HUES64 (cell line): ENCODE data around the gene MAGI1.
"Not testable (repeated sequence)": the region's sequence is repeated elsewhere in the genome, so short reads cannot be mapped to it uniquely, and the experiment has no call there.

ENCODE experiments used
- H3K27ac ChIP-seq: 2 replicates; pipeline ENCODE4 v1.7.0; 2013; ENCODE audit warnings: low read depth, low read length, inconsistent platforms
- H3K27me3 ChIP-seq: 2 replicates; pipeline ENCODE4 v1.6.1; 2013; ENCODE audit warnings: mild to moderate bottlenecking, low read length; ENCODE audit not compliant: insufficient read depth
- H3K36me3 ChIP-seq: 2 replicates; pipeline ENCODE4 v1.6.1; 2013; ENCODE audit warnings: mild to moderate bottlenecking, low read length; ENCODE audit not compliant: insufficient read depth
- H3K4me1 ChIP-seq: 2 replicates; pipeline ENCODE4 v1.6.1; 2013; ENCODE audit warnings: mild to moderate bottlenecking, low read length, moderate library complexity; ENCODE audit not compliant: insufficient read depth
- H3K4me3 ChIP-seq: 2 replicates; pipeline ENCODE4 v1.5.1; 2013; ENCODE audit warnings: mild to moderate bottlenecking, low read length, moderate library complexity
- H3K9ac ChIP-seq: 2 replicates; pipeline ENCODE4 v1.6.1; 2013; ENCODE audit warnings: mild to moderate bottlenecking, low read depth, low read length
- H3K9me3 ChIP-seq: 2 replicates; pipeline ENCODE4 v1.6.1; 2013; ENCODE audit warnings: low read depth, low read length; ENCODE audit not compliant: insufficient read depth
- WGBS: fragments of 150-250, 120-280 bp; methylation state at CpG from one replicate; pipeline ENCODE4 v1.1.7; 2013; ENCODE audit warnings: missing lambda C conversion rate; 5-methylcytosine and 5-hydroxymethylcytosine counted together

Gene MAGI1

GRCh38 chr3:65901226-65901625, 137.5 kb downstream of the MAGI1 start:
- Histone ChIP-seq H3K4me3 (no peak overlapping the region), H3K4me1 (peaks cover 27% of the 10 kb centered on the region)
- WGBS: 94% methylated on average over 6 of the region's 7 CpGs

GRCh38 chr3:65899226-65899625, 139.5 kb downstream of the MAGI1 start:
- no peaks in the 10 kb centered on the region for H3K27me3 ChIP-seq
- H3K9ac ChIP-seq: no peak overlapping the region
- 94% methylated on average over 1 of the region's 1 CpG for WGBS
- no peak overlapping the region for H3K4me3 ChIP-seq
- no peaks in the 10 kb centered on the region for H3K9me3 ChIP-seq
- H3K36me3 ChIP-seq: no peaks in the 10 kb centered on the region
- H3K4me1 ChIP-seq: peaks cover 38% of the 10 kb centered on the region
- no peak overlapping the region for H3K27ac ChIP-seq

More at GRCh38 chr3:65901226-65901625, 137.5 kb downstream of the MAGI1 start:
- no peak overlapping the region for H3K27ac ChIP-seq
- H3K27me3 ChIP-seq: no peaks in the 10 kb centered on the region
- no peaks in the 10 kb centered on the region for H3K36me3 ChIP-seq
- H3K9ac ChIP-seq: no peak overlapping the region
- no peaks in the 10 kb centered on the region for H3K9me3 ChIP-seq

GRCh38 chr3:65897766-65898165, 141.0 kb downstream of the MAGI1 start:
- no peak overlapping the region for H3K4me3 ChIP-seq
- no peaks in the 10 kb centered on the region for H3K36me3 ChIP-seq
- no peak overlapping the region for H3K27ac ChIP-seq
- no peak overlapping the region for H3K9ac ChIP-seq
- no peaks in the 10 kb centered on the region for H3K9me3 ChIP-seq
- no peaks in the 10 kb centered on the region for H3K27me3 ChIP-seq
- 100% methylated on average over 3 of the region's 3 CpGs for whole genome bisulfite sequencing
- H3K4me1 ChIP-seq: peaks cover 46% of the 10 kb centered on the region

GRCh38 chr3:65896321-65896720, 142.4 kb downstream of the MAGI1 start:
- H3K27ac ChIP-seq: no peak overlapping the region
- no peaks in the 10 kb centered on the region for H3K27me3 ChIP-seq
- H3K36me3 ChIP-seq: no peaks in the 10 kb centered on the region
- H3K9ac ChIP-seq: no peak overlapping the region
- no peaks in the 10 kb centered on the region for H3K9me3 ChIP-seq
- no peak overlapping the region for H3K4me3 ChIP-seq
- WGBS: 90% methylated on average over 6 of the region's 6 CpGs
- peaks cover 40% of the 10 kb centered on the region for H3K4me1 ChIP-seq

- Histone ChIP-seq H3K4me1 (peaks cover 35% of the 10 kb centered on the region), H3K9me3 (no peaks in the 10 kb centered on the region), H3K27ac (no peak overlapping the region), H3K27me3 (no peaks in the 10 kb centered on the region), H3K36me3 (no peaks in the 10 kb centered on the region), H3K9ac (no peak overlapping the region), H3K4me3 (no peak overlapping the region)
- 93% methylated on average over 4 of the region's 5 CpGs for WGBS
Measured at GRCh38 chr3:65894679-65895453, 143.9 kb downstream of the MAGI1 start.

- Histone ChIP-seq H3K27me3 (no peaks in the 10 kb centered on the region), H3K9me3 (no peaks in the 10 kb centered on the region), H3K4me3 (no peak overlapping the region), H3K36me3 (no peaks in the 10 kb centered on the region), H3K27ac (no peak overlapping the region), H3K4me1 (peaks cover 42% of the 10 kb centered on the region), H3K9ac (no peak overlapping the region)
- WGBS: 93% methylated on average over 2 of the region's 2 CpGs
Measured at GRCh38 chr3:65894126-65894525, 144.6 kb downstream of the MAGI1 start.

GRCh38 chr3:65893631-65894030, 145.1 kb downstream of the MAGI1 start:
- Histone ChIP-seq H3K27me3 (no peaks in the 10 kb centered on the region), H3K36me3 (no peaks in the 10 kb centered on the region), H3K9me3 (no peaks in the 10 kb centered on the region), H3K4me3 (no peak overlapping the region), H3K27ac (no peak overlapping the region), H3K9ac (no peak overlapping the region), H3K4me1 (peaks cover 45% of the 10 kb centered on the region)
- 98% methylated on average over 2 of the region's 2 CpGs for WGBS

GRCh38 chr3:65891477-65891876, 147.2 kb downstream of the MAGI1 start:
- H3K27me3 ChIP-seq, H3K9ac ChIP-seq, H3K4me3 ChIP-seq, H3K9me3 ChIP-seq, H3K36me3 ChIP-seq: not testable (repeated sequence)
- Histone ChIP-seq H3K4me1 (peaks cover 45% of the 10 kb centered on the region), H3K27ac (peak overlapping the region; percentile 42; the same call in 1 of the 2 replicates)
- WGBS: 24% methylated on average over 1 of the region's 2 CpGs

- H3K27me3 ChIP-seq: no peaks in the 10 kb centered on the region
- WGBS: 97% methylated on average over 6 of the region's 6 CpGs
- H3K27ac ChIP-seq: no peak overlapping the region
- H3K9ac ChIP-seq: no peak overlapping the region
- no peaks in the 10 kb centered on the region for H3K36me3 ChIP-seq
- peaks cover 41% of the 10 kb centered on the region for H3K4me1 ChIP-seq
- no peaks in the 10 kb centered on the region for H3K9me3 ChIP-seq
- no peak overlapping the region for H3K4me3 ChIP-seq
Measured at GRCh38 chr3:65890328-65890727, 148.4 kb downstream of the MAGI1 start.

GRCh38 chr3:65889707-65890099, 149.0 kb downstream of the MAGI1 start:
- Histone ChIP-seq H3K36me3 (no peaks in the 10 kb centered on the region), H3K4me3 (no peak overlapping the region), H3K27ac (0 out of 2 replicates have a peak overlapping the region, but pooled peaks have one; percentile 15), H3K27me3 (no peaks in the 10 kb centered on the region), H3K9ac (no peak overlapping the region), H3K9me3 (no peaks in the 10 kb centered on the region), H3K4me1 (peaks cover 39% of the 10 kb centered on the region)
- 98% methylated on average over 3 of the region's 3 CpGs for WGBS

GRCh38 chr3:65888980-65889706, 149.6 kb downstream of the MAGI1 start:
- H3K4me1 ChIP-seq: peaks cover 36% of the 10 kb centered on the region
- H3K27ac ChIP-seq: peak overlapping the region; percentile 1; the same call in 1 of the 2 replicates
- no peaks in the 10 kb centered on the region for H3K36me3 ChIP-seq
- H3K9ac ChIP-seq: no peak overlapping the region
- H3K4me3 ChIP-seq: no peak overlapping the region
- H3K27me3 ChIP-seq: no peaks in the 10 kb centered on the region
- H3K9me3 ChIP-seq: no peaks in the 10 kb centered on the region
- 72% methylated on average over 4 of the region's 4 CpGs for WGBS
